Stomach (tissue), 9 donors: ENCODE results near the gene ZNF516. TPM values are rescaled to one million over a fixed set of nuclear protein-coding genes. Genes with fewer than 3 reads are reported as not detected.
A peak's percentile ranks its signal among the peaks of the same experiment; 100 is the strongest.

Source experiments
- DNase-seq, 2 donors: peaks; one replicate each; pipeline versions ENCODE4 v3.0.0 to v3.0.0-alpha.2; 2013 to 2019
- H3K27ac ChIP-seq, 5 donors: fragments of 200-600 bp in 4 of 5; sonication (generic) in 4 of 5; one replicate each; pipeline ENCODE4 v1.5.1; 2013 to 2019; ENCODE audit warnings: mild to moderate bottlenecking in 1 of 5, moderate library complexity in 1 of 5
- H3K27me3 ChIP-seq, 3 donors: fragments of 200-600 bp; sonication (generic); one replicate each; pipeline ENCODE4 v1.5.1; 2017 to 2019; ENCODE audit warnings: mixed run types in 1 of 3
- H3K36me3 ChIP-seq, 4 donors: fragments of 200-600 bp; sonication (generic); 1 replicate in 3 of 4; 2 replicates in 1 of 4; pipeline ENCODE4 v1.5.1; 2016 to 2019
- H3K4me1 ChIP-seq, 4 donors: fragments of 200-600 bp; sonication (generic); one replicate each; pipeline ENCODE4 v1.5.1; 2016 to 2019
- H3K4me3 ChIP-seq, 4 donors: fragments of 200-600 bp; sonication (generic) in 3 of 4; one replicate each; pipeline ENCODE4 v1.5.1; 2016 to 2019; ENCODE audit warnings: mild to moderate bottlenecking in 1 of 4
- H3K9me3 ChIP-seq, 4 donors: fragments of 200-600 bp; sonication (generic); one replicate each; pipeline ENCODE4 v1.5.1; 2016 to 2019
- EP300 ChIP-seq: sonication (generic); formaldehyde crosslinking; IDR thresholded peaks from one replicate; pipeline ENCODE4 v1.6.1; 2017; ENCODE audit warnings: antibody characterized with exemption
- POLR2A ChIP-seq, 4 donors: fragments of 450-650 bp; IDR thresholded peaks; one replicate each; pipeline ENCODE4 v1.6.1; 2016; ENCODE audit warnings: antibody characterized with exemption in 4 of 4, control low read depth in 2 of 4, mild to moderate bottlenecking in 1 of 4, moderate library complexity in 1 of 4
- POLR2AphosphoS5 ChIP-seq, 3 donors: sonication (generic); formaldehyde crosslinking; IDR thresholded peaks; one replicate each; pipeline ENCODE4 v1.6.1; 2016; ENCODE audit warnings: antibody characterized with exemption in 3 of 3
- WGBS, 5 donors: extraction: QIAGEN DNeasy Blood & Tissue Kit in 3 of 5; methylation state at CpG; one replicate each; pipeline versions ENCODE4 v1.1.5 to v1.1.7; 2013 to 2018; 5-methylcytosine and 5-hydroxymethylcytosine counted together
- intact Hi-C: fragments of 100-400 bp; cut with DNase I; formaldehyde crosslinking; loops from one replicate; pipeline ENCODE4 v1.15.1; 2023; ENCODE audit warnings: low total_unique reads
- polyA plus RNA-seq, 3 donors: library from polyadenylated mRNA; stranded (reverse); fragments of 200-250 nt; gene quantifications; one replicate each; pipeline ENCODE4 v1.2.3, GENCODE V29; 2013
- total RNA-seq, 5 donors: library from RNA; depleted of rRNA; stranded (reverse); fragments of >200 nt; gene quantifications; one replicate each; pipeline versions ENCODE4 v1.1.0 to v1.2.3, GENCODE V29; 2014 to 2016
- TF ChIP-seq, protein P1 (sequence below), 7 experiments: fragments of 450-650 bp in 4 of 7; fragments of 200-600 bp in 3 of 7; sonication (generic) in 3 of 7; IDR thresholded peaks; one replicate each; pipeline ENCODE4 v1.5.1; 2016 to 2019; ENCODE audit warnings: antibody characterized with exemption in 7 of 7, control low read depth in 2 of 7, mild to moderate bottlenecking in 1 of 7
- donor health status: healthy with polysubstance abuse.
- donor health status: Bipolar disorder and iron deficiency.
- donor health status: healthy.

ZNF516 gene
- total and polyA plus RNA-seq, 8 donors: 2.3 to 25.9 (median 14.4) TPM

DNA sequence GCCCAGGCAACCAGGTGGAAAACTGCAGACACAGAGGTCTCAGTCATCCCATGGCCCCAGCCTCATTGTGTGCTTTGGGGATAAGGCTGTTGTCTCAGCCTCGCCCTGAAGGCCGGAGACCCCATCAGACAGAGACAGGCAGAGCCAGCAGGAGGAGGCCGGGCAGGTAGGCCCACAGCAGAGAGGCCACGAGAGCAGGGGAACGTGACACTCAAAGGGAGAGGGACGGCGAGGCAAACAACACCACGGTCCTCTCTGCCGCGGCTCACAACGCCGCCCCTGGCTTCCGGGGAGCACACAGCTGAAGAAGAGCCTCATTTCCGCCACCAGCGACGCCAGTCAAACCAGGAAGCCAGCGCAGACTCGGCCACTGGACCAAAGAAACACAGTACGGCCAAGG, 103.3 kb downstream of the ZNF516 start:
- no peak for DNase-seq

GRCh38 chr18:76391038-76391437, 104.0 kb downstream of the ZNF516 start:
- peak in 1 of 2 donors; percentile 25 for DNase-seq
- intact Hi-C loops: no loop called here
- 80 to 90% (median 87%) methylated on average over 9 of the region's 9 CpGs for WGBS, 5 donors

More for the DNA sequence above, 103.3 kb downstream of the ZNF516 start:
- H3K9me3 ChIP-seq: no peaks in the 10 kb centered on the region
- H3K4me3 ChIP-seq: no peak overlapping the region
- H3K4me1 ChIP-seq: peaks cover 15 to 65% (median 49%) of the 10 kb centered on the region in 4 donors
- 64 to 90% (median 86%) methylated on average over 19 of the region's 19 CpGs for WGBS, 5 donors
- H3K27me3 ChIP-seq: no peaks in the 10 kb centered on the region
- no peaks in the 10 kb centered on the region for H3K36me3 ChIP-seq
- H3K27ac ChIP-seq: peak overlapping the region in 4 of 5 donors; percentile 6 to 49 (median 19)
- no peak for TF ChIP-seq POLR2A (IDR thresholded peaks at IDR 0.05)
- no peak for TF ChIP-seq POLR2AphosphoS5 (IDR thresholded peaks at IDR 0.05)
- TF ChIP-seq, protein P1, sequence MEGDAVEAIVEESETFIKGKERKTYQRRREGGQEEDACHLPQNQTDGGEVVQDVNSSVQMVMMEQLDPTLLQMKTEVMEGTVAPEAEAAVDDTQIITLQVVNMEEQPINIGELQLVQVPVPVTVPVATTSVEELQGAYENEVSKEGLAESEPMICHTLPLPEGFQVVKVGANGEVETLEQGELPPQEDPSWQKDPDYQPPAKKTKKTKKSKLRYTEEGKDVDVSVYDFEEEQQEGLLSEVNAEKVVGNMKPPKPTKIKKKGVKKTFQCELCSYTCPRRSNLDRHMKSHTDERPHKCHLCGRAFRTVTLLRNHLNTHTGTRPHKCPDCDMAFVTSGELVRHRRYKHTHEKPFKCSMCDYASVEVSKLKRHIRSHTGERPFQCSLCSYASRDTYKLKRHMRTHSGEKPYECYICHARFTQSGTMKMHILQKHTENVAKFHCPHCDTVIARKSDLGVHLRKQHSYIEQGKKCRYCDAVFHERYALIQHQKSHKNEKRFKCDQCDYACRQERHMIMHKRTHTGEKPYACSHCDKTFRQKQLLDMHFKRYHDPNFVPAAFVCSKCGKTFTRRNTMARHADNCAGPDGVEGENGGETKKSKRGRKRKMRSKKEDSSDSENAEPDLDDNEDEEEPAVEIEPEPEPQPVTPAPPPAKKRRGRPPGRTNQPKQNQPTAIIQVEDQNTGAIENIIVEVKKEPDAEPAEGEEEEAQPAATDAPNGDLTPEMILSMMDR (IDR thresholded peaks at IDR 0.05): no peak
- TF ChIP-seq EP300: no peak
- intact Hi-C loops: no loop called here

GRCh38 chr18:76390452-76391035, 104.5 kb downstream of the ZNF516 start:
- Histone ChIP-seq H3K27me3 (no peaks in the 10 kb centered on the region), H3K36me3 (peaks cover 0 to 6% (median 0%) of the 10 kb centered on the region in 4 donors), H3K4me3 (no peak overlapping the region), H3K4me1 (peaks cover 15 to 70% (median 50%) of the 10 kb centered on the region in 4 donors), H3K27ac (peak overlapping the region in 1 of 5 donors; percentile 44), H3K9me3 (no peaks in the 10 kb centered on the region)
- peak; percentile 49 to 56 for DNase-seq
- intact Hi-C loops: no loop called here
- TF ChIP-seq, protein P1 (IDR thresholded peaks at IDR 0.05): no peak
- TF ChIP-seq POLR2AphosphoS5 (IDR thresholded peaks at IDR 0.05) (no peak), EP300 (no peak), POLR2A (IDR thresholded peaks at IDR 0.05) (no peak)
- 41 to 74% (median 54%) methylated on average over 12 to 17 of the region's 17 CpGs for WGBS, 5 donors

More at GRCh38 chr18:76391038-76391437, 104.0 kb downstream of the ZNF516 start:
- H3K4me1 ChIP-seq: peaks cover 15 to 72% (median 50%) of the 10 kb centered on the region in 4 donors
- H3K36me3 ChIP-seq: peaks cover 0 to 2% (median 0%) of the 10 kb centered on the region in 4 donors
- H3K4me3 ChIP-seq: no peak overlapping the region
- H3K27me3 ChIP-seq: no peaks in the 10 kb centered on the region
- TF ChIP-seq POLR2A (IDR thresholded peaks at IDR 0.05) (no peak), EP300 (no peak), POLR2AphosphoS5 (IDR thresholded peaks at IDR 0.05) (no peak)
- TF ChIP-seq, protein P1 (IDR thresholded peaks at IDR 0.05): no peak
- peak overlapping the region in 1 of 5 donors; percentile 49 for H3K27ac ChIP-seq
- no peaks in the 10 kb centered on the region for H3K9me3 ChIP-seq

DNA sequence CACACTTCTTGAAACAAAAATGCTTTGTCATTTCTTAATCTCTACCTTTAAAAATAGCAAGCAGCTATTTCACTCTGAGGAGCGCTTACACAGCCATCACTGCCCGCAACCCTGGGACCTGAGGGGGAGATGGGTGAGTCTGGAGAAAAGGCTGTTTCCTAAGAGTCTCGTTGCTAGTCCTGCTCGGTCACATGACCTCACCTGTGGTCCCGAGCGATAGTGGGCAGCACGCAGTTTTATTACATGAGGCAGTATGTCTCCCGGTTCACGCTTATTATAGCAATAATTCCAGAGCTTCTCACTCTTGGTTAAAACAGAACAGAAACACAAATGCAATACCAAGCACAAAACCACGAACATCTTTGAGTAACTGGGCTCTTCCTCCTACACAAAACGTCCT, 105.3 kb downstream of the ZNF516 start:
- 72 to 84% (median 76%) methylated on average over 11 of the region's 11 CpGs for WGBS, 5 donors

More for the DNA sequence above, 105.3 kb downstream of the ZNF516 start:
- no peak overlapping the region for H3K27ac ChIP-seq
- H3K4me3 ChIP-seq: no peak overlapping the region
- H3K36me3 ChIP-seq: peaks cover 0 to 6% (median 0%) of the 10 kb centered on the region in 4 donors
- H3K27me3 ChIP-seq: no peaks in the 10 kb centered on the region
- H3K4me1 ChIP-seq: peaks cover 15 to 63% (median 50%) of the 10 kb centered on the region in 4 donors
- no peaks in the 10 kb centered on the region for H3K9me3 ChIP-seq
- TF ChIP-seq POLR2AphosphoS5 (IDR thresholded peaks at IDR 0.05) (no peak), POLR2A (IDR thresholded peaks at IDR 0.05) (no peak), EP300 (no peak)
- TF ChIP-seq, protein P1 (IDR thresholded peaks at IDR 0.05): no peak
- intact Hi-C loops: no loop called here
- peak in 1 of 2 donors; percentile 16 for DNase-seq
